ENCODE data around the gene ST6GALNAC1.
"Not testable (repeated sequence)": the region's sequence is repeated elsewhere in the genome, so short reads cannot be mapped to it uniquely, and the experiment has no call there.

ST6GALNAC1 gene

DNA sequence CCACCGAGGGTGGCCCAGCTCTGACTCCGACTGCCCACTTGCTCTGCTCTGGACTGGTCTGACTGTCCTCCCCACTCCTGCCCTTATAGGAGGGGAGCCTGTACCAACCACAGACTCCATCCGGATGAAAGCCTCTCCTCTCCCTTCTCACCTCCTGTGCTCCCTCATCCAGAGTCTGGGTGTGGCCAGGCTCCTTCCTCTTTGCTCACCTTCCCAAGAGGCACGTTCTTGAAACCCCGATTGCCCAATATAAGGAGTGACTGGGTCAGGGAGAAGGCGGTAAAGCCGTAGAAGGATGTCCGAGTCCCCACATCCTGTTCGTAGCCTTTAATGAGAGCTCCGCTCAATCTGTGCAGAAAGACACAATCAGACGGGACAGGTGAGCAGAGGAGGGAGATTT lies 17.1 kb downstream of the ST6GALNAC1 start:
- H3K9me3 Mint-ChIP-seq = no peaks in the 10 kb centered on the region
- DNase-seq = no peak
- no peaks in the 10 kb centered on the region for H3K36me3 Mint-ChIP-seq
- CTCF ChIA-PET = interaction anchor here (1.8 to 5.3 kb wide), 3 partner anchors 40 to 103 kb away, joined by 4 to 61 read pairs (median 54); partner anchors contain the start of gene ST6GALNAC2
- H3K4me1 Mint-ChIP-seq = no peaks in the 10 kb centered on the region
- peak overlapping the region; percentile 63 for H3K27ac Mint-ChIP-seq
- H3K27me3 Mint-ChIP-seq = peaks cover 27% of the 10 kb centered on the region
- H3K4me3 Mint-ChIP-seq = no peak overlapping the region

DNA sequence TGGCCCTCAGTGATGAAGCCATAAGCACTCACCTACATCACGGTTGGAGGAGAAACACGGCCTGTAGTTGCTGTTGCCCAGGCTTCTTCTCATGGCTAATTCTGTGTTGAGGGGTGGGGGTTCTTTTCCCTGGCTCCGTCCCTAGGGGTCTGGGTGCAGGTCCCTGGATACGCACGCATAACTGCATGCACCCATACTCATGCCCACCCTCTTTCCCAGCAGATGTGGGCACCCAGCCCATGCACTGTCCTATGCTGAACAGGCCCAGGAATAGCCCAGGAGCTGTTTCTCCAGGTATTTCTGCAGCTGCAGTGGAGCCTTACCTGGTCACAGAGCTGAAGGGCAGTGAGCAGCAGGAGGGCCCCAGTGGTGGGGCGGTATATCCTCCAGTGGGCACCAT lies 18.1 kb downstream of the ST6GALNAC1 start:
- CTCF ChIA-PET = interaction anchor here (0.7 to 5.3 kb wide), 10 partner anchors 14 to 228 kb away, joined by 3 to 61 read pairs (median 4); partner anchors contain the start of gene ST6GALNAC2
- H3K9me3 Mint-ChIP-seq = no peaks in the 10 kb centered on the region

DNA sequence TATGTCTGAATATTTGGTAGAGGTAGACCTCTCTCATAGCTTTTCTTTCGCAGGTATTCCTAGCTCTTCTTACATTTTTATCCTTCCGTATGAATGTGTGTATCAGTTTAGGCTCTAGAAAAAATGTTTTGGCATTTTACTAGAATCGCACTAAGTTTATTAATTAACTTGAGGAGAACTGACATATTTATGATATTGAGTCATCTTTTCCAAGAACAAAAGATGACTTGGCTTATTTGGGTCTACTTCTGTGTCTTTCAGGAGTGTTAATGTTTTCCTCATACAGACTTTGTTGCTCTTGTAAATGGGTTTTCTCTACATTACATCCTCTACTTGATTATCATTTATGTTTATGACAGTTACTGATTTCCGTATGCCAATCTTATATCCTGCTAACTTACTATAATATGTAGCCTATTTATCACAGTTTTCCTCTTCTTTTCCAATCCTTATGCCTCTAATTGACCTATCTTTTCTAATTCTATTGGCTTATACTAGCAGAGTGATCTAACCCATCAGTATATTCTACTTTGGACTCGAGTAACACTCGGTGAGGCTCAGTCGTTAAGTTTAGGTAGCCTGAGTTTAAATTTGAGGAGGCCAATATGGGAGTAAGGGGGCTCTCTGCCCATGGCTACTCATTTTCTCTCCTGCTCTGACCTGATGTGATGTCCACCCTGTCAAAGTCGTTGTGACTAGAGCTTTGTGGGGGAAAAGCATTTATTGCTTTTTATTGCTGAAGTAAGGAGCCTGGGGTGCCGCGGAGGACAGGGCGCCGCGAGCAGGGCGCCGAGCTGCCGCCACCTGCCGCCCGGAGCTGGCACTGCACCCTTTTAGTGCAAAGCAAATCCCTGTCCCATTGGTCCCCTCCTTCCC lies 20.0 kb downstream of the ST6GALNAC1 start:
- CTCF ChIA-PET = interaction anchor here (0.6 to 5.3 kb wide), 31 partner anchors 8 to 294 kb away, joined by 3 to 61 read pairs (median 4); partner anchors contain the start of gene ST6GALNAC1
- Mint-ChIP-seq H3K9me3 (no peaks in the 10 kb centered on the region), H3K4me1 (no peaks in the 10 kb centered on the region), H3K36me3 (no peaks in the 10 kb centered on the region), H3K4me3 (no peak overlapping the region), H3K27ac (no peak overlapping the region), H3K27me3 (peaks cover 34% of the 10 kb centered on the region)
- DNase-seq = peak; percentile 82

More for the DNA sequence above, 18.1 kb downstream of the ST6GALNAC1 start:
- H3K4me3 Mint-ChIP-seq = no peak overlapping the region
- no peak overlapping the region for H3K27ac Mint-ChIP-seq
- no peaks in the 10 kb centered on the region for H3K36me3 Mint-ChIP-seq
- no peak for DNase-seq
- H3K4me1 Mint-ChIP-seq = no peaks in the 10 kb centered on the region
- H3K27me3 Mint-ChIP-seq = peaks cover 30% of the 10 kb centered on the region

DNA sequence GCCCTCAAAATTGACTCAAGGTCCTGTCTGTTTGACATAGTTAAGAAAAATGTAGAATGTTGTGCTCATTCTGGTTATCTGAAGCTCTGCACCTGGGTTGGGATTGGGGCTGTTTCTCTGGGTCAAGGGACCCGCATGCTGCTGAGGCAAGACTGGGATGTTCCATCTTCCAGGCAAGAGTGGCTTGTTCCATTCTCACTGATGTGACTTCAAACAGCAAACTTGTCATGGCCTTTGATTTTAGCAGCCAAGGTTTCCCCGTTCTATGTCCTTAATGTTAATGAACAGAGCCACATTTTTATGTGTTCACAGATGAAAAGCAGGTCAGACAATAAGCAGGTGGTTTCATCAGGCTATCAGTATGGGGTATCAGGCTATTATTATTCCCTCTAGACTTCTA lies 25.7 kb downstream of the ST6GALNAC1 start:
- H3K4me3 Mint-ChIP-seq = no peak overlapping the region
- peaks cover 26% of the 10 kb centered on the region for H3K27me3 Mint-ChIP-seq
- CTCF ChIA-PET = interaction anchor here (1.2 kb wide), 1 partner anchor 19 kb away, joined by 4 read pairs; no protein-coding TSS in a partner anchor
- H3K36me3 Mint-ChIP-seq = no peaks in the 10 kb centered on the region
- peaks cover 3% of the 10 kb centered on the region for H3K9me3 Mint-ChIP-seq
- no peaks in the 10 kb centered on the region for H3K4me1 Mint-ChIP-seq
- H3K27ac Mint-ChIP-seq = no peak overlapping the region
- no peak for DNase-seq

DNA sequence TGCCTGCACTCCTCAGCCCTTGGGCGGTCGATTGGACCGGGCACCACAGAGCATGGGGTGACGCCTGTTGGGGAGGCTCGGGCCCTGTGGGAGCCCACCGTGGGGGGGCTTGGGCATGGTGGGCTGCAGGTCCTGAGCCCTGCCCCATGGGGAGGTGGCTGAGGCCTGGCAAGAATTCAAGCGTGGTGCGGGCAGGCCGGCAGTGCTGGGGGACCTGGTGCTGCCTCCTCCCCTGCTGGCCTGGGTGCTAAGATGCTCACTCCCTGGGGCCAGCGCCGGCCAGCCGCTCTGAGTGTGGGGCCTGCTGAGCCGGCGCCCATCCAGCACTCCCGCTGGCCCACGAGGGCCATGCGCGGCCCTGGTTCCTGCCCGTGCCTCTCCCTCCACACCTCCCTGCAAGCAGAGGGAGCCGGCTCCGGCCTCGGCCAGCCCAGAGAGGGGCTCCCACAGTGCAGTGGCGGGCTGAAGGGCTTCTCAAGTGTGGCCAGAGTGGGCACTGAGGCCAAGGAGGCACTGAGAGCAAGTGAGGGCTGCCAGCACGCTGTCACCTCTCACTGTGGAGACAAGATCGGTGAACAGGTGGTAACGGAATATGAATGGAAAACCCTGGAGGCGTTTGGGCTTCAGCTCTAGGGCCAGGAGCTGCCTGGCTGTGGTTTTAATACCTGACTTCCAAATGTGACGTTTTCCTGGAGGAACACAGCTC lies 28.5 kb downstream of the ST6GALNAC1 start:
- Mint-ChIP-seq H3K9me3 (peaks cover 3% of the 10 kb centered on the region), H3K36me3 (no peaks in the 10 kb centered on the region), H3K27me3 (peaks cover 25% of the 10 kb centered on the region), H3K27ac (no peak overlapping the region), H3K4me3 (no peak overlapping the region), H3K4me1 (no peaks in the 10 kb centered on the region)
- CTCF ChIA-PET = interaction anchor here (1.1 to 1.5 kb wide), 4 partner anchors 9 to 57 kb away, joined by 3 to 7 read pairs (median 4); no protein-coding TSS in a partner anchor
- no peak for DNase-seq

DNA sequence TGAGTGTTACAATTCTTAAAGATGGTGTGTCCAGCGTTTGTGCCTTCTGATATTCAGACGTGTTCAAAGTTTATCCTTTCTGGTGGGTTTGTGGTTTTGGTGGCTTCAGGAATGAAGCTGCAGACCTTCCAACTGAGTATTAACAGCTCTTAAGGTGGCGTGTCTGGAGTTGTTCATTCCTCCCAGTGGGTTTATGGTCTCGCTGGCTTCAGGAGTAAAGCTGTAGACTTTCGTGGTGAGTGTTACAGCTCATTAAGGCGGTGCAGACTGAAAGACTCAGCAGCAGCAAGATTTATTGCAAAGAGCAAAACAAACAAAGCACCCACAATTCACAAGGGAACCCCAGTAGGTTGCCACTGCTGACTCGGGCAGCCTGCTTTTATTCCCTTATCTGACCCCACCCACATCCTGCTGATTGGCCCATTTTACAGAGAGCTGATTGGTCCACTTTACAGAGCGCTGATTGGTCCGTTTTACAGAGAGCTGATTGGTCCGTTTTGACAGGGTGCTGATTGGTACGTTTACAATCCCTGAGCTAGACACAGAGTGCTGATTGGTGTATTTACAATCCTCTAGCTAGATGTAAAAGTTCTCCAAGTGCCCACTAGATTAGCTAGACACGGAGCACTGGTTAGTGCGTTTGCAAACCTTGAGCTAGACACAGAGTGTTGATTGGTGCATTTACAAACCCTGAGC lies 29.3 kb downstream of the ST6GALNAC1 start:
- peaks cover 27% of the 10 kb centered on the region for H3K27me3 Mint-ChIP-seq
- not testable (repeated sequence) for H3K36me3 Mint-ChIP-seq, H3K4me3 Mint-ChIP-seq, H3K4me1 Mint-ChIP-seq, DNase-seq, H3K27ac Mint-ChIP-seq, H3K9me3 Mint-ChIP-seq
- CTCF ChIA-PET = interaction anchor here (1.1 to 1.2 kb wide), 2 partner anchors 10 to 17 kb away, joined by 3 to 7 read pairs; no protein-coding TSS in a partner anchor

DNA sequence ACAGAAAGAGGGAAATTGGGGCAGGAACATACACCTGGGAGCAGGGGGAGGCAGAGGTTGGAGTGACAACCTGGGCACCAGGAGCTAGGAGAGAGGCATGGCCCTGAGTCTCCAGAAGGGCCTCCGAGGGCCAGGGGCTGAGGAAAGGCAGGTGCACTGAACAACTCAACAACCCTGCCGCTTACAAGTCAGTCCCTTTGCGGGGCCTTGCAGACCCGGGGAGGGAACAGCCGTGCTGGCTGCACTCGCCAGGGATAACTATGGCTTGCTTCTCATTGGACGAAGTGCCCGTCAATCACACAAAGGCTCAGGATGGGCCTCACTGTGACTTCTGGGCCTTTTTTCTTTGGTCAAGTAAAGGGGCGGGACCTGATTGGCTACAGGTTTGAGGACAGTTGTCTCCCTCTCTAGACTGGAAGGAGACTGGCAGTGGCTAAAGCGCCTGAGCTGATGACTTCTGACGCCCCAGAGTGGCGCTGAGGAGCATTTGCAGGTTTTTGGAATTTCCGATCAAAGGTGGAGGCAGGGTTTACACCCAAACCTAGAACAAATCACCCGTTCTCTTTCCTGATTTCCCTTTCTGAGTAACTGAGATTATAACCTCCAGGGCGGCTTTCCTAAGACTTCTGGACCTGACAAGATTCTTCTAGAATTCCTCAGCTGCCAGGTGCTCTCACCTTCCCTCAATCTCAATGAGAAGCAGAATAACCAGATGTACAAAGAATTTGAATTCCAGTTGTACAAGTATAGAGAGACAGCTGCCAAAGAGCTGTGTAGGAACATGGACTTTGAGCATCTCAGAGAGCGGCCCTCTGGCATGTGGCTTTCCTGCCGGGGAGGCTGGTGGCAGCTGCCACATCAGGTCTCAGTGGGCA lies 30.3 kb downstream of the ST6GALNAC1 start:
- H3K4me1 Mint-ChIP-seq = no peaks in the 10 kb centered on the region
- no peak overlapping the region for H3K4me3 Mint-ChIP-seq
- H3K36me3 Mint-ChIP-seq = no peaks in the 10 kb centered on the region
- no peak overlapping the region for H3K27ac Mint-ChIP-seq
- no peak for DNase-seq
- peaks cover 29% of the 10 kb centered on the region for H3K27me3 Mint-ChIP-seq
- CTCF ChIA-PET = interaction anchor here (1.2 kb wide), 2 partner anchors 11 to 111 kb away, joined by 3 to 7 read pairs; no protein-coding TSS in a partner anchor
- H3K9me3 Mint-ChIP-seq = peaks cover 3% of the 10 kb centered on the region

DNA sequence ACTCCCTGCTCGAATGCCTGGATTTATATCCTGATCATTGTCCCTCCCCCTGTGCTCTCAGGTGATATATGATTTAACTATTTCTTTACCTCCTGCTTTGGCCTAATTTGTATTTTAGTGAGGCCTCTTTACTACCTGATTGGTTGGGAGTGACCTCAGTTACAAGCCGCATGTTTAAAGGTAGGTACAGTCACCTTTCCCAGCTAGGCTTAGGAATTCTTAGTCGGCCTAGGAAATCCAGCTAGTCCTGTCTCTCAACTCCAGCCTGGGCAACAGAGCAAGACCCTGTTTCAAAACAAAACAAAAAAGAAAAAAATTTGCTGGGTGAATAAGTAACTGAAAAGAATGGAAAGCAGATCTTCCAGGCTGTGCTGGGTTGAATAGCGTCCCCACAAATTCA lies 31.1 kb downstream of the ST6GALNAC1 start:
- Mint-ChIP-seq H3K4me3 (no peak overlapping the region), H3K36me3 (no peaks in the 10 kb centered on the region), H3K9me3 (peaks cover 3% of the 10 kb centered on the region), H3K4me1 (no peaks in the 10 kb centered on the region), H3K27ac (no peak overlapping the region), H3K27me3 (peaks cover 29% of the 10 kb centered on the region)
- CTCF ChIA-PET = interaction anchor here (1.1 to 1.2 kb wide), 2 partner anchors 69 to 110 kb away, joined by 3 to 4 read pairs; no protein-coding TSS in a partner anchor
- DNase-seq = no peak

DNA sequence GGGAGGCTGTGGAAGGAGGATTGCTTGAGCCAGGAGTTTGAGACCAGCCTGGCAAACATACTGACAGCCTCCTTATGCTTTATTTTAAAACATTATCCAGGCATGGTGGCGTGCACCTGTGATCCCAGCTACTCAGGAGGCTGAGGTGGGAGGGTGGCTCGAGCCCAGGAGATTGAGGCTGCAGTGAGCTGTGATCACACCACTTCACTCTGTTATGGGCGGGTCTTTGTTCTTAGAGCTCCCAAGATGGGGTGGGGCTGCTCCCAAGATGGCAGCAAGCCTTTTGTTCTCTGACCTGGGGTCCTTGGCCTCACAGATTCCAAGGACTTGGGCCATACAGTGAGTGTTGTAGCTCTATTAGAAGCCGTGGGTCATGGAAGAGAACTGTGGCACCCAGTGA lies 31.8 kb downstream of the ST6GALNAC1 start:
- Mint-ChIP-seq H3K36me3 (no peaks in the 10 kb centered on the region), H3K4me3 (no peak overlapping the region), H3K4me1 (no peaks in the 10 kb centered on the region), H3K27me3 (peaks cover 29% of the 10 kb centered on the region), H3K27ac (no peak overlapping the region), H3K9me3 (peaks cover 3% of the 10 kb centered on the region)
- CTCF ChIA-PET = interaction anchor here (0.8 to 1.1 kb wide), 2 partner anchors 13 to 70 kb away, joined by 4 read pairs; no protein-coding TSS in a partner anchor
- no peak for DNase-seq

DNA sequence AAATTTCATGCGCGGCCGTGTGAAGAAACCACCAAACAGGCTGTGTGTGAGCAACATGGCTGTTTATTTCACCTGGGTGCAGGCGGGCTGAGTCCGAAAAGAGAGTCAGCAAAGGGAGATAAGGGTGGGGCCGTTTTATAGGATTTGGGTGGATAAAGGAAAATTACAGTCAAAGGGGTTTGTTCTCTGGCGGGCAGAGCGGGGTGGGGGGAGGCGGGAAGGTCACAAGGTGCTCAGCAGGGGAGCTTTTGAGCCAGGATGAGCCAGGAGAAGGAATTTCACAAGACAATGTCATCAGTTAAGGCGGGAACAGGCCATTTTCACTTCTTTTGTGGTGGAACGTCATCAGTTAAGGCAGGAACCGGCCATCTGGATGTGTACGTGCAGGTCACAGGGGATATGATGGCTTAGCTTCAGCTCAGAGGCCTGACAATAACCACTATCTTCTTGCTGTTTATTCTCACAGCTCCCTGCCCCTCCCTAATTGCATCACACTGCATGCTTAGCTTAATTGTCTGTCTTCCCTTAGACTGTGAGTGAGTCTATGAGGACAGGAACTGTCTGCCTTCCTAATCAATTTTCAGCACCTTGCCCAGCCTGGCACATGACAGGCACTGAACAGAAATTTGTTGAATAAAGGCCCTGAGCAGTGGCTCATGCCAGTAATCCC lies 32.3 kb downstream of the ST6GALNAC1 start:
- H3K4me1 Mint-ChIP-seq, H3K4me3 Mint-ChIP-seq, H3K9me3 Mint-ChIP-seq: not testable (repeated sequence)

DNA sequence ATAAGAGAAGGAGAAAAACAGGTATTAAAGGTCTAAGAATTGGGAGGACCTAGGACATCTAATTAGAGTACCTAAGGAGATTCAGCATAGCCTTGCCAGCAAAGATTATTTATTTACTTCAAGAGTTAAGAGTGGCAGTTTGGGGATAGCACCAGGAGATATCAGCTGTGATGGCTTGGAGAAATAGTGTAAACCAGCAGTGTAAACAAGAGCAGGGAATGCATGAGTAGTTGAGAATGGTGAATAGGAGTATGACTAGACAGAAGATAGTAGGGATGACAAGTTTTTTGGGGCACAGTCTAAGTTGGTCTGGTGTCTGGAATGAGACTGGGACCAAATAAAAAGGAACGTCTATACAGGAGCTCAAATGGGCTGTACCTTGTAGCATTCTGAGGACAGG lies 36.9 kb downstream of the ST6GALNAC1 start:
- H3K27ac Mint-ChIP-seq, H3K4me3 Mint-ChIP-seq, DNase-seq, CTCF ChIA-PET: not testable (repeated sequence)
- peaks cover 35% of the 10 kb centered on the region for H3K27me3 Mint-ChIP-seq
- peaks cover 10% of the 10 kb centered on the region for H3K4me1 Mint-ChIP-seq
- peaks cover 12% of the 10 kb centered on the region for H3K9me3 Mint-ChIP-seq
- peaks cover 12% of the 10 kb centered on the region for H3K36me3 Mint-ChIP-seq

More for the DNA sequence above, 32.3 kb downstream of the ST6GALNAC1 start:
- H3K36me3 Mint-ChIP-seq, DNase-seq, H3K27ac Mint-ChIP-seq: not testable (repeated sequence)
- H3K27me3 Mint-ChIP-seq = peaks cover 26% of the 10 kb centered on the region
- CTCF ChIA-PET = interaction anchor here (0.8 to 1.1 kb wide), 2 partner anchors 14 to 70 kb away, joined by 4 read pairs; no protein-coding TSS in a partner anchor

DNA sequence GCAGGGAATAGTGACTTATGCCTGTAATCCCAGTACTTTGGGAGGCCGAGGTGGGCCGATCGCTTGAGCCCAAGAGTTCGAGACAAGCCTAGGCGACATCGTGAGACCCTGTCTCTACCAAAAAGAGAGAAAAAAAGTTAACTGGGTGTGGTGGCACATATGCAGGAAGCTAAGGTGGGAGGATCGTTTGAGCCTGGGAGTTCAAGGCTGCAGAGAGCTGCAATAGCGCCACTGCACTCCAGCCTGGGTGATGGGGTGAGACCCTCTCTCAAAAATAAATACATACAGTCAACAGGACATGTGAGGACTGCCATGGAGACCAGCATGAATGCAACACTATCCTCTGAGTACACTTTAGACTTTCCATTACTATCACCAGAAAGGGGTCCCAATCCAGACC lies 42.5 kb downstream of the ST6GALNAC1 start:
- Mint-ChIP-seq H3K36me3 (peaks cover 14% of the 10 kb centered on the region), H3K9me3 (peaks cover 13% of the 10 kb centered on the region), H3K27me3 (peaks cover 50% of the 10 kb centered on the region), H3K4me3 (no peak overlapping the region), H3K27ac (peak overlapping the region; percentile 74), H3K4me1 (peaks cover 26% of the 10 kb centered on the region)
- DNase-seq = no peak
- CTCF ChIA-PET = interaction anchor here (1.1 to 1.7 kb wide), 3 partner anchors 22 to 43 kb away, joined by 3 to 5 read pairs (median 3); no protein-coding TSS in a partner anchor
